Jurkat, Clone E6-1 (cell line): ENCODE data around the gene TMEM61. TPM values are rescaled to one million over a fixed set of nuclear protein-coding genes. Genes with fewer than 3 reads are reported as not detected.
"Not testable (repeated sequence)": the region's sequence is repeated elsewhere in the genome, so short reads cannot be mapped to it uniquely, and the experiment has no call there.

Experiments
- DNase-seq: peaks from one replicate; pipeline ENCODE4 v3.0.0-alpha.2; 2011; ENCODE audit warnings: low read depth, low spot score
- H3K4me3 ChIP-seq: 2 replicates; pipeline ENCODE4 v1.5.1; 2011; ENCODE audit warnings: mild to moderate bottlenecking, low read length, control low read depth, moderate library complexity
- polyA plus RNA-seq: library from polyadenylated mRNA; unstranded; fragments of >200 nt; gene quantifications from one replicate; pipeline ENCODE4 v1.2.1, GENCODE V29; 2012; ENCODE audit warnings: missing spikeins; ENCODE audit not compliant: insufficient read length, insufficient read depth

The TMEM61 gene
- polyA plus RNA-seq, result not detected

GRCh38 chr1:54980528-54981241 lies at the start of gene TMEM61:
Gene TMEM61 (plus strand): TSS chr1:54980628. CDS start chr1:54981066, 438 bp downstream.
- DNase-seq, result no peak
- no peak within 1 kb of the TSS for H3K4me3 ChIP-seq

GRCh38 chr1:54931275-54931840 lies 49.1 kb upstream of the TMEM61 start:
- DNase-seq, result no peak
- no peak overlapping the region for H3K4me3 ChIP-seq

- not testable (repeated sequence) for H3K4me3 ChIP-seq, DNase-seq
Observed at GRCh38 chr1:54934081-54934480, 46.3 kb upstream of the TMEM61 start.

GRCh38 chr1:54934869-54935268 lies 45.6 kb upstream of the TMEM61 start:
- no peak overlapping the region for H3K4me3 ChIP-seq

GRCh38 chr1:54936791-54937190 lies 43.6 kb upstream of the TMEM61 start:
- no peak for DNase-seq
- H3K4me3 ChIP-seq, result no peak overlapping the region

More at GRCh38 chr1:54934869-54935268, 45.6 kb upstream of the TMEM61 start:
- no peak for DNase-seq

GRCh38 chr1:54937469-54937868 lies 43.0 kb upstream of the TMEM61 start:
- H3K4me3 ChIP-seq, result no peak overlapping the region

GRCh38 chr1:54938955-54939354 lies 41.5 kb upstream of the TMEM61 start:
- DNase-seq, result not testable (repeated sequence)

More at GRCh38 chr1:54937469-54937868, 43.0 kb upstream of the TMEM61 start:
- DNase-seq, result no peak

GRCh38 chr1:54940042-54940441 lies 40.4 kb upstream of the TMEM61 start:
- no peak for DNase-seq
- H3K4me3 ChIP-seq, result no peak overlapping the region

More at GRCh38 chr1:54938955-54939354, 41.5 kb upstream of the TMEM61 start:
- H3K4me3 ChIP-seq, result not testable (repeated sequence)

- H3K4me3 ChIP-seq, result no peak overlapping the region
- no peak for DNase-seq
Observed at GRCh38 chr1:54942976-54943375, 37.5 kb upstream of the TMEM61 start.

- peak; percentile 80 for DNase-seq
- H3K4me3 ChIP-seq, result no peak overlapping the region
Observed at GRCh38 chr1:54944610-54945392, 35.6 kb upstream of the TMEM61 start.

GRCh38 chr1:54945393-54945936 lies 35.0 kb upstream of the TMEM61 start:
- DNase-seq, result no peak
- no peak overlapping the region for H3K4me3 ChIP-seq

- no peak overlapping the region for H3K4me3 ChIP-seq
- DNase-seq, result peak; percentile 36
Observed at GRCh38 chr1:54947540-54947939, 32.9 kb upstream of the TMEM61 start.

- H3K4me3 ChIP-seq, result no peak overlapping the region
- DNase-seq, result peak; percentile 67
Observed at GRCh38 chr1:54949053-54949452, 31.4 kb upstream of the TMEM61 start.

- no peak overlapping the region for H3K4me3 ChIP-seq
- no peak for DNase-seq
Observed at GRCh38 chr1:54950006-54950368, 30.4 kb upstream of the TMEM61 start.

GRCh38 chr1:54950369-54951163 lies 29.9 kb upstream of the TMEM61 start:
- DNase-seq, result peak; percentile 49
- no peak overlapping the region for H3K4me3 ChIP-seq

- DNase-seq, result no peak
- no peak overlapping the region for H3K4me3 ChIP-seq
Observed at GRCh38 chr1:54951810-54952226, 28.6 kb upstream of the TMEM61 start.

- no peak overlapping the region for H3K4me3 ChIP-seq
Observed at GRCh38 chr1:54952950-54953718, 27.3 kb upstream of the TMEM61 start.

GRCh38 chr1:54953846-54954245 lies 26.6 kb upstream of the TMEM61 start:
- H3K4me3 ChIP-seq, result no peak overlapping the region
- DNase-seq, result no peak

More at GRCh38 chr1:54952950-54953718, 27.3 kb upstream of the TMEM61 start:
- DNase-seq, result no peak
